C4-2B (cell line): Measurements from ENCODE around the gene KANTR.

ENCODE experiments used
- ZFX ChIP-seq: fragments of 450-650 bp; IDR thresholded peaks from 2 replicates; pipeline ENCODE4 v1.6.1; 2017
- TF ChIP-seq, protein P1 (sequence below): fragments of 450-650 bp; conservative IDR thresholded peaks from 2 replicates; pipeline ENCODE4 v1.5.1; 2017; ENCODE audit warnings: mild to moderate bottlenecking

GRCh38 chrX:53086464-53086863 is 7.5 kb upstream of the KANTR start:
- TF ChIP-seq, protein P1, sequence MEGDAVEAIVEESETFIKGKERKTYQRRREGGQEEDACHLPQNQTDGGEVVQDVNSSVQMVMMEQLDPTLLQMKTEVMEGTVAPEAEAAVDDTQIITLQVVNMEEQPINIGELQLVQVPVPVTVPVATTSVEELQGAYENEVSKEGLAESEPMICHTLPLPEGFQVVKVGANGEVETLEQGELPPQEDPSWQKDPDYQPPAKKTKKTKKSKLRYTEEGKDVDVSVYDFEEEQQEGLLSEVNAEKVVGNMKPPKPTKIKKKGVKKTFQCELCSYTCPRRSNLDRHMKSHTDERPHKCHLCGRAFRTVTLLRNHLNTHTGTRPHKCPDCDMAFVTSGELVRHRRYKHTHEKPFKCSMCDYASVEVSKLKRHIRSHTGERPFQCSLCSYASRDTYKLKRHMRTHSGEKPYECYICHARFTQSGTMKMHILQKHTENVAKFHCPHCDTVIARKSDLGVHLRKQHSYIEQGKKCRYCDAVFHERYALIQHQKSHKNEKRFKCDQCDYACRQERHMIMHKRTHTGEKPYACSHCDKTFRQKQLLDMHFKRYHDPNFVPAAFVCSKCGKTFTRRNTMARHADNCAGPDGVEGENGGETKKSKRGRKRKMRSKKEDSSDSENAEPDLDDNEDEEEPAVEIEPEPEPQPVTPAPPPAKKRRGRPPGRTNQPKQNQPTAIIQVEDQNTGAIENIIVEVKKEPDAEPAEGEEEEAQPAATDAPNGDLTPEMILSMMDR, result no peak
- TF ChIP-seq ZFX, result no peak
